Measurements from ENCODE around the gene ZFAND3.

DNA sequence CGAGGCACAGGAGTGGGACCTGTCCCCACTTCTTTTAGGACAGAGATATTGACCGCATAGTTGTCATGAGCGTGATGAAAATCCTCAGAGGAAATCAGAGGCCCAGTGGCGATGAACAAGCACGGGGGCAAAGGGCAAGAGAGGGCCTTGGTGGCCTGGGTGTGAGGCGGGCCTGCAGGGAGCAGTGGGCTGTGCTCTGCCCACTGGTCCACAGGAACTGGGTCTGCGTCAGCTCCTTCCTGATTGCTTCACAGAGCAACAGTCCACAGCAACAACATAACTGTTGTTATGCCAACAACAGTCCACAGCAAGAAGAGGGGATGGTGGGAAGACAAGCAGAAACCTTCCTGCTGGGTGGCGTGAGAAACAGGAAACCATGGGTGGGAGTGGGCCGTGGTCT lies 335.6 kb downstream of the ZFAND3 start:
- TF ChIP-seq, protein P1, sequence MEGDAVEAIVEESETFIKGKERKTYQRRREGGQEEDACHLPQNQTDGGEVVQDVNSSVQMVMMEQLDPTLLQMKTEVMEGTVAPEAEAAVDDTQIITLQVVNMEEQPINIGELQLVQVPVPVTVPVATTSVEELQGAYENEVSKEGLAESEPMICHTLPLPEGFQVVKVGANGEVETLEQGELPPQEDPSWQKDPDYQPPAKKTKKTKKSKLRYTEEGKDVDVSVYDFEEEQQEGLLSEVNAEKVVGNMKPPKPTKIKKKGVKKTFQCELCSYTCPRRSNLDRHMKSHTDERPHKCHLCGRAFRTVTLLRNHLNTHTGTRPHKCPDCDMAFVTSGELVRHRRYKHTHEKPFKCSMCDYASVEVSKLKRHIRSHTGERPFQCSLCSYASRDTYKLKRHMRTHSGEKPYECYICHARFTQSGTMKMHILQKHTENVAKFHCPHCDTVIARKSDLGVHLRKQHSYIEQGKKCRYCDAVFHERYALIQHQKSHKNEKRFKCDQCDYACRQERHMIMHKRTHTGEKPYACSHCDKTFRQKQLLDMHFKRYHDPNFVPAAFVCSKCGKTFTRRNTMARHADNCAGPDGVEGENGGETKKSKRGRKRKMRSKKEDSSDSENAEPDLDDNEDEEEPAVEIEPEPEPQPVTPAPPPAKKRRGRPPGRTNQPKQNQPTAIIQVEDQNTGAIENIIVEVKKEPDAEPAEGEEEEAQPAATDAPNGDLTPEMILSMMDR (IDR thresholded peaks at IDR 0.05), result no peak
- TF ChIP-seq ZFX (IDR thresholded peaks at IDR 0.05; ENCODE audit: borderline replicate concordance), result no peak
